HK-2 (cell line): ENCODE results near the gene TPSD1.
"Not testable (repeated sequence)": the region's sequence is repeated elsewhere in the genome, so short reads cannot be mapped to it uniquely, and the experiment has no call there.

Source experiments
- DNase-seq: peaks from one replicate; pipeline ENCODE4 v3.0.0-alpha.2; 2018; ENCODE audit not compliant: unreplicated experiment

The TPSD1 gene

GRCh38 chr16:1281517-1281916, 25.6 kb downstream of the TPSD1 start:
- DNase-seq, result no peak

- no peak for DNase-seq
These were observed 26.6 kb downstream of the TPSD1 start for GRCh38 chr16:1282324-1282973.

- no peak for DNase-seq
These were observed 27.4 kb downstream of the TPSD1 start for GRCh38 chr16:1283296-1283695.

- DNase-seq, result no peak
These were observed 28.2 kb downstream of the TPSD1 start for GRCh38 chr16:1283996-1284616.

- DNase-seq, result no peak
These were observed 30.0 kb downstream of the TPSD1 start for GRCh38 chr16:1285669-1286512.

GRCh38 chr16:1286513-1287094, 30.7 kb downstream of the TPSD1 start:
- no peak for DNase-seq

- DNase-seq, result no peak
These were observed 32.3 kb downstream of the TPSD1 start for GRCh38 chr16:1287982-1288670.

GRCh38 chr16:1288813-1289476, 33.1 kb downstream of the TPSD1 start:
- DNase-seq, result no peak

GRCh38 chr16:1289477-1289866, 33.6 kb downstream of the TPSD1 start:
- DNase-seq, result no peak

GRCh38 chr16:1290063-1290501, 34.2 kb downstream of the TPSD1 start:
- DNase-seq, result no peak

- DNase-seq, result no peak
These were observed 35.1 kb downstream of the TPSD1 start for GRCh38 chr16:1290860-1291575.

- DNase-seq, result no peak
These were observed 35.7 kb downstream of the TPSD1 start for GRCh38 chr16:1291576-1291974.

- DNase-seq, result not testable (repeated sequence)
These were observed 36.3 kb downstream of the TPSD1 start for GRCh38 chr16:1292208-1292607.

- DNase-seq, result not testable (repeated sequence)
These were observed 36.9 kb downstream of the TPSD1 start for GRCh38 chr16:1292808-1293207.

GRCh38 chr16:1293921-1294656, 38.2 kb downstream of the TPSD1 start:
- DNase-seq, result no peak

- DNase-seq, result no peak
These were observed 39.6 kb downstream of the TPSD1 start for GRCh38 chr16:1295465-1295864.

- DNase-seq, result not testable (repeated sequence)
These were observed 40.8 kb downstream of the TPSD1 start for GRCh38 chr16:1296688-1297017.

GRCh38 chr16:1297018-1297696, 41.3 kb downstream of the TPSD1 start:
- peak; percentile 61 for DNase-seq

- no peak for DNase-seq
These were observed 42.5 kb downstream of the TPSD1 start for GRCh38 chr16:1298406-1298805.
